ENCODE measurements around the gene CPN2. TPM values are rescaled to one million over a fixed set of nuclear protein-coding genes. Genes with fewer than 3 reads are reported as not detected.
A peak's percentile ranks its signal among the peaks of the same experiment; 100 is the strongest.

The CPN2 gene
- total and polyA plus RNA-seq, 2 experiments from 2014 or later: 0.36 to 0.88 TPM

DNA sequence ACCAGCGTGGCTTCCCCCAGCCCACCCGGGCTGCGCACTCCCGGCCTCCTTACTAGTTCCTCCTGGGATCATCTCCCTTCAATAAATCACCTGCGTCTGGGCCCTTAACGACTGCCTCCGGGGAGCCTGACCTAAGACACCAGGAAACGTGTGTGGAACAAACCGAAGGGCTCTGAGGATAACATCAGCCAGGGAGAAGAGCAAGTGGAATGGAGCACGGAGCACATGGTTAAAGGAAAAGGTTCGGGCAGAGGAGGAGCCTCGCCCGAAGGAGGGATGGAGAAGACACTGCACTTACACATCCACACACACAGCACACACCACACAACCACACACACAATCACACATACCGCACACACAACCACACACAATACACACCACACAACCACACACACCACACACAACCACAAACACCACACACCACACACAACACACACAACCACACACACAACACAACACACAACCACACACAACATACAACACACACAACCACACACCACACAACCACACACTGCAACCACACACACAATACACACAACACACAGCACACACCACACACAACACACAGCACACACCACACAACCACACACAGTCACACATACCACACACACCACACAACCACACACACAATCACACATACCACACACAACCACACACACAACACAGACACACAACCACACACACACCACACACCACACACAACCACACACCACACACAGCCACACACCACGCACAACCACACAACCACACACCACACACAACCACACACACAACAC is 24.7 kb downstream of the CPN2 start:
- Histone ChIP-seq H3K4me3 (no peak overlapping the region), H3K27me3 (no peaks in the 10 kb centered on the region), H3K4me1 (ENCODE audit: low read depth) (peaks cover 30% of the 10 kb centered on the region), H3K9me3 (ENCODE audit: low read depth) (no peaks in the 10 kb centered on the region), H3K36me3 (no peaks in the 10 kb centered on the region), H3K27ac (peak overlapping the region; percentile 94)
- TF ChIP-seq, protein P1, sequence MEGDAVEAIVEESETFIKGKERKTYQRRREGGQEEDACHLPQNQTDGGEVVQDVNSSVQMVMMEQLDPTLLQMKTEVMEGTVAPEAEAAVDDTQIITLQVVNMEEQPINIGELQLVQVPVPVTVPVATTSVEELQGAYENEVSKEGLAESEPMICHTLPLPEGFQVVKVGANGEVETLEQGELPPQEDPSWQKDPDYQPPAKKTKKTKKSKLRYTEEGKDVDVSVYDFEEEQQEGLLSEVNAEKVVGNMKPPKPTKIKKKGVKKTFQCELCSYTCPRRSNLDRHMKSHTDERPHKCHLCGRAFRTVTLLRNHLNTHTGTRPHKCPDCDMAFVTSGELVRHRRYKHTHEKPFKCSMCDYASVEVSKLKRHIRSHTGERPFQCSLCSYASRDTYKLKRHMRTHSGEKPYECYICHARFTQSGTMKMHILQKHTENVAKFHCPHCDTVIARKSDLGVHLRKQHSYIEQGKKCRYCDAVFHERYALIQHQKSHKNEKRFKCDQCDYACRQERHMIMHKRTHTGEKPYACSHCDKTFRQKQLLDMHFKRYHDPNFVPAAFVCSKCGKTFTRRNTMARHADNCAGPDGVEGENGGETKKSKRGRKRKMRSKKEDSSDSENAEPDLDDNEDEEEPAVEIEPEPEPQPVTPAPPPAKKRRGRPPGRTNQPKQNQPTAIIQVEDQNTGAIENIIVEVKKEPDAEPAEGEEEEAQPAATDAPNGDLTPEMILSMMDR (IDR thresholded peaks at IDR 0.05; ENCODE audit: low read depth, low read length): no peak
- peak in 1 of 2 donors; percentile 46 for DNase-seq (ENCODE audit: low read depth in 1 of 2, low spot score in 1 of 2)

DNA sequence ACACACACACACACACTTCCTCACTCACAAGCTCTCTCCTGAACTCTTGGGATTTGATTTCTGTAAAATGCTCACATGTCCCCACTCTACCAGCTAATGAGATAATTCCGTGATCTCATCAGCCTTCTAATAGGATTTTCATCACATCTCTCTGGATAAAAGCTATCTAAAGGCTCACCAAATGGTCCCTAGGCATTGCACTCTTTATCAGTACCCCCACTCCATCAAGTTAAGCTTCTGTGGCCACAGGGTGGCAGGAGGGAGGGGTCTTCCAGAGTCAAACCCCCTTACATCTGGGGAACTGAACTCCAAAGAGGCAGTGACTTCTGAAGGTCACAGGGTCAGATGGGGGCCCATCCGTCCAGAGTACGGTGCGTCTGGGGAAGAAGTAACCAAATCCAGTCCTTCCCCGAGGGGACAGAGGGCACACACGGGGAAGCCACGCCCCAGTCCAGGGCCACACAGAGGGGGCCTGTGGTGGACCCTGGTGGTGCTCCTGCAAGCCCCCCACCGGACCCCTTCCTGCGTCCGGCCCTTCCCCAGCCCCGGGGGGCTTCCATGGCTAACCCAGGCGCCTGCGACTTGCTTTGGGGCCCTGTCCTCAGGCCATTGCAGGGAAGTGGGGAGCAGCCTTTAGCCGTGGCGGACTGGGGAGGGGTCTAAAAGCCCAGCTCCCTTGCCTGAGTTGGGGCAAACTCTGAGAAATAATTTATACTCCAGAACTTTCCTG is 25.5 kb downstream of the CPN2 start:
- Histone ChIP-seq H3K4me3 (no peak overlapping the region), H3K27ac (peak overlapping the region; percentile 94), H3K4me1 (ENCODE audit: low read depth) (peaks cover 30% of the 10 kb centered on the region), H3K36me3 (no peaks in the 10 kb centered on the region), H3K27me3 (no peaks in the 10 kb centered on the region), H3K9me3 (ENCODE audit: low read depth) (no peaks in the 10 kb centered on the region)
- DNase-seq (ENCODE audit: low read depth in 1 of 2, low spot score in 1 of 2): no peak
- TF ChIP-seq, protein P1 (IDR thresholded peaks at IDR 0.05; ENCODE audit: low read depth, low read length): no peak

DNA sequence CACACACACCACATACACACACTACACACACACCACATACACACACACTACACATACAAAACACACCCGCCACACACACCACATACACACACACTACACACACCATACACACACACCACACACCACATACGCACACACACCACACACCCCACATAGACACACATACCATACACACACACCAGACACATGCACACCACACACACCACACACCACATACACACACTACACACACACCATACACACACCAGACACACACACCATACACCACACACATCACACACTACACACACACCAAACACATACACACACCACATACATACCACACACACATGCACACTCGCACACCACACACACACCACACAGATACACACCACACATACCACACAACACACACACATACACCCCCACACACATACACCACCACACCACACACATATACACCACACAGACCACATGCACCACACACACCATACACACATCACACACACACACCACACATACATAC is 26.3 kb downstream of the CPN2 start:
- H3K9me3 ChIP-seq (ENCODE audit: low read depth): no peaks in the 10 kb centered on the region
- DNase-seq (ENCODE audit: low read depth in 1 of 2, low spot score in 1 of 2): no peak
- H3K27ac ChIP-seq: peak overlapping the region; percentile 94
- H3K27me3 ChIP-seq: no peaks in the 10 kb centered on the region
- H3K4me1 ChIP-seq (ENCODE audit: low read depth): peaks cover 30% of the 10 kb centered on the region
- H3K36me3 ChIP-seq: no peaks in the 10 kb centered on the region
- TF ChIP-seq, protein P1 (IDR thresholded peaks at IDR 0.05; ENCODE audit: low read depth, low read length): no peak
- H3K4me3 ChIP-seq: no peak overlapping the region

DNA sequence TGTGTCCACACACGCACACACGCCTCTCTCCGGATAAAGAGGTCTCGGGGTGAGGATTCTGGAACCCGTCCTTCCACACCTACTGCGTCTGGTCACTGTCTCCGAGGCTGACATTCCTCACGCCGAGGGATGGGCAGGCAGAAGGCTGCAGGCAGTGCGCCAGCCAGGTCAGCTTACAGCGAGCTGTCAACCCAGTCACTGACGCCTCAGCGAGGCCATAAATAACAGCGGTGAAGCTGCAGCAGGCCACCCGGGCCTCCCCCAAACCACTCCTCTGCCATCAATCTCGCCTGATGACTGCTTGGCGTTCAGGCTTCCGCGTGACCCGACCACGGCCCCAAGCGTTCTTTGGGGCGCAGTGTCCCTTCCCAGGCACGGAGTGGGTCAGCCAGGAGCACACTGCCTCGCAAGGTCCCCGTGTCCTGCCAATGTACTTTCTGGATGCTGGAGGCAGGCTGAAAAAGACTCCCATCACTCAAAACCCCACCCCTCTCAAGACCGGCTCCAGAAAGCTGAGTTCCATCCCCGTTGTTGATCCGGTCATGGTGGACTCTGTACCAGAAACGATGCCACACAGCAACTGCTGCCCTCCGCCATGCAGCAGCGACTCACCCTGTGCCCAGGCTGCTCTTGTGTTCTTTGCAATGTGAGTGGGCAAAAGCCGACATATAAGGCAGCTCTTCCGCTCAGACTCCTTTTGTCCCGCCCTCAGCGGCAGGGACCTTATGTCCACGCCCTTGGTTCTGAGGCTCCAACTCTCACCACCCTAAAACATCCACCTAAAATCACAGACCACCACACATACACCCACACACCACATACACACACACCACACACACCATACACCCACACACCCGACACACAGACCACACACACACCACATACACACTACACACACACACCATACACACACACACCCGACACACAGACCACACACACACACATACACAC is 27.1 kb downstream of the CPN2 start:
- TF ChIP-seq, protein P1 (IDR thresholded peaks at IDR 0.05; ENCODE audit: low read depth, low read length): no peak
- H3K36me3 ChIP-seq: no peaks in the 10 kb centered on the region
- H3K4me1 ChIP-seq (ENCODE audit: low read depth): peaks cover 30% of the 10 kb centered on the region
- H3K9me3 ChIP-seq (ENCODE audit: low read depth): no peaks in the 10 kb centered on the region
- no peaks in the 10 kb centered on the region for H3K27me3 ChIP-seq
- no peak overlapping the region for H3K4me3 ChIP-seq
- DNase-seq (ENCODE audit: low read depth in 1 of 2, low spot score in 1 of 2): peak; percentile 71 to 96
- peak overlapping the region; percentile 94 for H3K27ac ChIP-seq

DNA sequence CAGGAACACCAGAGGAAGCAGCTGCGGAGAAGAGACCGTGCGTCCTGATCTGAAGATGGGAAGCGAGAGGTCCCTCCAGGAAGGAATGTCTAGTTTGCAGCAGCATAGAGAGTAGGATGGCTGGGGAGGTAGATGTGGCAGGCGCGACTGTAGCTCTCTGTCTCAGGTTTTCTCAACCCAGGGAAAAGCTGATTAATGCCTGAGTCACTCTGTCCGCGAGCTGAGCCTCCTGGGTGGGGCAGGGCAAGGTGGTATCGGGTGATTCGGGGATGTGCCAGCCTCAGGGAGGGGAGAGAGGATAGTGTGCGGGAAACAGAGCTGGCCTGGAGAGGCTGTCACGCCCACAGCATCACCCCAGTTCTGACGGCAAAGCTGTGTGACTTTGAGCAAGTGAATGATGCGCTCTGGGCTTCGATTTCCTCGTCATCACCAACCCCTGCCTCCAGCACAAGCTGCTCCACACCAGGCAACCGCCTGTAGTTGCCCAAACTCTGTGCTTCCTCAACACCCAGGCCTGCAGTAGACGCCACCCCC is 28.4 kb downstream of the CPN2 start:
- DNase-seq (ENCODE audit: low read depth in 1 of 2, low spot score in 1 of 2): no peak

More for the DNA sequence above, 28.4 kb downstream of the CPN2 start:
- Histone ChIP-seq H3K4me3 (no peak overlapping the region), H3K4me1 (ENCODE audit: low read depth) (peaks cover 30% of the 10 kb centered on the region), H3K36me3 (no peaks in the 10 kb centered on the region), H3K9me3 (ENCODE audit: low read depth) (no peaks in the 10 kb centered on the region), H3K27ac (peak overlapping the region; percentile 94), H3K27me3 (no peaks in the 10 kb centered on the region)
- TF ChIP-seq, protein P1 (IDR thresholded peaks at IDR 0.05; ENCODE audit: low read depth, low read length): no peak

Measured in cardiac muscle cell (in vitro differentiated cells and primary cell).